CD4-positive, alpha-beta T cell (primary cell): ENCODE data around the gene GPR148. TPM values are rescaled to one million over a fixed set of nuclear protein-coding genes. Genes with fewer than 3 reads are reported as not detected.

Experiments used
- ATAC-seq: fragments of 200-7000 bp; cut with Tn5 transposase; one replicate; pipeline ENCODE4 v1.10.0; 2022; ENCODE audit warnings: mild to moderate bottlenecking; ENCODE audit not compliant: poor library complexity
- CTCF ChIA-PET: fragments of 350-600 bp; sonication (Branson Sonifier 250); formaldehyde crosslinking; loops from one replicate; lab custom pipeline; 2021; ENCODE audit warnings: antibody characterized with exemption, inconsistent platforms; lab: Charles Lee
- POLR2A ChIA-PET: fragments of 350-600 bp; sonication (Branson Sonifier 250); formaldehyde crosslinking; loops from one replicate; lab custom pipeline; 2021; ENCODE audit warnings: antibody characterized with exemption, inconsistent platforms; lab: Charles Lee
- DNase-seq, 14 experiments: peaks; one replicate each; pipeline ENCODE4 v3.0.0-alpha.2; 2013 to 2020; ENCODE audit warnings: mixed read lengths in 2 of 14
- H3K27ac ChIP-seq, 2 donors: one replicate each; pipeline versions ENCODE4 v1.5.1 to v1.7.0; 2013; ENCODE audit warnings: low read length in 2 of 2, low read depth in 1 of 2, mild to moderate bottlenecking in 1 of 2
- H3K27me3 ChIP-seq, 2 experiments: 1 replicate in 1 of 2; 2 replicates in 1 of 2; pipeline versions ENCODE4 v1.6.1 to v1.7.0; 2013; ENCODE audit warnings: low read length in 2 of 2, control low read depth in 1 of 2, mild to moderate bottlenecking in 1 of 2, moderate library complexity in 1 of 2; ENCODE audit not compliant: insufficient read depth in 2 of 2, control insufficient read depth in 1 of 2
- H3K36me3 ChIP-seq: one replicate; pipeline ENCODE4 v1.6.1; 2013; ENCODE audit warnings: low read length, control low read depth; ENCODE audit not compliant: insufficient read depth
- H3K4me1 ChIP-seq: one replicate; pipeline ENCODE4 v1.6.1; 2013; ENCODE audit warnings: low read length, control low read depth; ENCODE audit not compliant: insufficient read depth
- H3K4me3 ChIP-seq: one replicate; pipeline ENCODE4 v1.5.1; 2013; ENCODE audit warnings: mild to moderate bottlenecking, low read length, moderate library complexity
- H3K9me3 ChIP-seq, 2 experiments: 1 replicate in 1 of 2; 2 replicates in 1 of 2; pipeline versions ENCODE4 v1.6.1 to v1.7.0; 2013; ENCODE audit warnings: low read length in 2 of 2, mild to moderate bottlenecking in 2 of 2, control low read depth in 1 of 2, moderate library complexity in 1 of 2; ENCODE audit not compliant: control insufficient read depth in 1 of 2, insufficient read depth in 1 of 2
- H3K27ac Mint-ChIP-seq: one replicate; pipeline ENCODE4 v1.8.0; 2020; ENCODE audit warnings: mixed read lengths
- H3K27me3 Mint-ChIP-seq: one replicate; pipeline ENCODE4 v1.8.0; 2021; ENCODE audit warnings: mixed read lengths
- H3K36me3 Mint-ChIP-seq: one replicate; pipeline ENCODE4 v1.8.0; 2021; ENCODE audit warnings: low read depth, mixed read lengths
- H3K4me1 Mint-ChIP-seq: one replicate; pipeline ENCODE4 v1.8.0; 2021; ENCODE audit warnings: low read depth, mixed read lengths
- H3K4me3 Mint-ChIP-seq: one replicate; pipeline ENCODE4 v1.8.0; 2020; ENCODE audit warnings: mild to moderate bottlenecking, mixed read lengths
- H3K9me3 Mint-ChIP-seq: one replicate; pipeline ENCODE4 v1.8.0; 2020; ENCODE audit warnings: mixed read lengths
- intact Hi-C, 2 experiments: fragments of 100-400 bp; cut with DNase I in 1 of 2; cut with micrococcal nuclease in 1 of 2; formaldehyde crosslinking; loops; one replicate each; pipeline versions ENCODE4 v1.15.1 to v1.9.0; 2023 to 2025; cut with DNase I, micrococcal nuclease
- total RNA-seq, 174 experiments: library from RNA in 2 of 174; stranded (reverse) in 2 of 174; gene quantifications; one replicate each; pipeline ENCODE4 v1.2.3 and lab custom pipeline; 2021 to 2026
- TF ChIP-seq, protein P1 (sequence below): fragments of 200-600 bp; IDR thresholded peaks from one replicate; pipeline ENCODE4 v1.8.0; 2022; ENCODE audit warnings: antibody characterized with exemption, mild to moderate bottlenecking

GPR148 gene
- total RNA-seq, 2 experiments from 2014 or later, result not detected

GRCh38 chr2:130736487-130736886 is 7.6 kb downstream of the GPR148 start:
- intact Hi-C loops, result no loop called here
- H3K36me3 Mint-ChIP-seq, result no peaks in the 10 kb centered on the region
- CTCF ChIA-PET, result no interaction called here

GRCh38 chr2:130737592-130737991 is 8.7 kb downstream of the GPR148 start:
- ChIA-PET CTCF (no interaction called here), POLR2A (no interaction called here)
- H3K27ac ChIP-seq, result no peak overlapping the region
- H3K4me3 ChIP-seq, result no peak overlapping the region
- intact Hi-C loops, result no loop called here
- ATAC-seq (no peak), DNase-seq (no peak)
- Mint-ChIP-seq H3K27me3 (peaks cover 30% of the 10 kb centered on the region), H3K9me3 (peaks cover 2% of the 10 kb centered on the region), H3K4me1 (no peaks in the 10 kb centered on the region), H3K27ac (no peak overlapping the region), H3K36me3 (no peaks in the 10 kb centered on the region), H3K4me3 (no peak overlapping the region)
- H3K27me3 ChIP-seq, result no peaks in the 10 kb centered on the region
- H3K4me1 ChIP-seq, result no peaks in the 10 kb centered on the region
- TF ChIP-seq, protein P1, sequence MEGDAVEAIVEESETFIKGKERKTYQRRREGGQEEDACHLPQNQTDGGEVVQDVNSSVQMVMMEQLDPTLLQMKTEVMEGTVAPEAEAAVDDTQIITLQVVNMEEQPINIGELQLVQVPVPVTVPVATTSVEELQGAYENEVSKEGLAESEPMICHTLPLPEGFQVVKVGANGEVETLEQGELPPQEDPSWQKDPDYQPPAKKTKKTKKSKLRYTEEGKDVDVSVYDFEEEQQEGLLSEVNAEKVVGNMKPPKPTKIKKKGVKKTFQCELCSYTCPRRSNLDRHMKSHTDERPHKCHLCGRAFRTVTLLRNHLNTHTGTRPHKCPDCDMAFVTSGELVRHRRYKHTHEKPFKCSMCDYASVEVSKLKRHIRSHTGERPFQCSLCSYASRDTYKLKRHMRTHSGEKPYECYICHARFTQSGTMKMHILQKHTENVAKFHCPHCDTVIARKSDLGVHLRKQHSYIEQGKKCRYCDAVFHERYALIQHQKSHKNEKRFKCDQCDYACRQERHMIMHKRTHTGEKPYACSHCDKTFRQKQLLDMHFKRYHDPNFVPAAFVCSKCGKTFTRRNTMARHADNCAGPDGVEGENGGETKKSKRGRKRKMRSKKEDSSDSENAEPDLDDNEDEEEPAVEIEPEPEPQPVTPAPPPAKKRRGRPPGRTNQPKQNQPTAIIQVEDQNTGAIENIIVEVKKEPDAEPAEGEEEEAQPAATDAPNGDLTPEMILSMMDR, result no peak
- no peaks in the 10 kb centered on the region for H3K36me3 ChIP-seq
- peaks cover 0 to 6% of the 10 kb centered on the region in 2 experiments for H3K9me3 ChIP-seq

More at GRCh38 chr2:130736487-130736886, 7.6 kb downstream of the GPR148 start:
- Histone ChIP-seq H3K9me3 (peaks cover 6% of the 10 kb centered on the region in 2 experiments), H3K27ac (no peak overlapping the region), H3K27me3 (no peaks in the 10 kb centered on the region), H3K4me3 (no peak overlapping the region), H3K36me3 (no peaks in the 10 kb centered on the region), H3K4me1 (no peaks in the 10 kb centered on the region)
- POLR2A ChIA-PET, result no interaction called here
- H3K9me3 Mint-ChIP-seq, result peaks cover 2% of the 10 kb centered on the region
- DNase-seq, result no peak
- no peaks in the 10 kb centered on the region for H3K4me1 Mint-ChIP-seq
- no peak for ATAC-seq
- TF ChIP-seq, protein P1, result no peak
- H3K27me3 Mint-ChIP-seq, result peaks cover 22% of the 10 kb centered on the region
- H3K27ac Mint-ChIP-seq, result no peak overlapping the region
- H3K4me3 Mint-ChIP-seq, result no peak overlapping the region

DNA sequence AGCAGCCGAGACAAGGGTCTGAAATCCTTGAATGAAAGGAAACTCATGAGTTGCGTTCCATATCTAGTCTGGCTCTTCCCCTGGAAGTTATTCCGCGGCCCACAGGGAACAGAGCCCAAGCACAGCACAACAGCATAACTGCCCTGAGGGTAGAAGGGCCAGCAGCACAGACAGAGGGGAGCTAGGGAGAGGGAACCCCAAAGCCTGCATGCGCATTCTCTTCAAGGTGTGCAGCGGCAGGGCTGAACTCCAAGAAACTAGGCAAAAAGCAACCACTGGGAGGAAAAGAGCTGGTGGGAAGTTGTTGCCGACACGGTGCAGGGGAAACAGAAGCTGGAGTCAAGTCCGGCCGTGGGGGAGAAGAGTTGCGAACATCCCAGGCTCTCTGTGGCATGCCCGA is 11.8 kb downstream of the GPR148 start:
- H3K4me1 Mint-ChIP-seq, result no peaks in the 10 kb centered on the region

More for the DNA sequence above, 11.8 kb downstream of the GPR148 start:
- ChIA-PET CTCF (interaction anchor here (0.7 kb wide), 1 partner anchor 12 kb away, joined by 3 read pairs; no protein-coding TSS in a partner anchor), POLR2A (no interaction called here)
- Histone ChIP-seq H3K9me3 (peaks cover 0 to 9% of the 10 kb centered on the region in 2 experiments), H3K4me1 (no peaks in the 10 kb centered on the region), H3K36me3 (no peaks in the 10 kb centered on the region), H3K4me3 (no peak overlapping the region), H3K27me3 (peaks cover 4 to 7% of the 10 kb centered on the region in 2 experiments), H3K27ac (no peak overlapping the region)
- TF ChIP-seq, protein P1, result no peak
- Mint-ChIP-seq H3K27me3 (peaks cover 51% of the 10 kb centered on the region), H3K27ac (no peak overlapping the region), H3K4me3 (no peak overlapping the region), H3K36me3 (no peaks in the 10 kb centered on the region), H3K9me3 (no peaks in the 10 kb centered on the region)
- ATAC-seq, result no peak
- no peak for DNase-seq
- intact Hi-C loops, result no loop called here
